WERI-Rb-1 (cell line): Measurements from ENCODE around the gene KIAA0825.

Experiments used
- DNase-seq: peaks from one replicate; pipeline ENCODE4 v3.0.0-alpha.2; 2020
- H3K27ac ChIP-seq: fragments of 250-450 bp; sonication (Bioruptor Pico); 2 replicates; pipeline ENCODE4 v1.5.1; 2020; ENCODE audit warnings: mild to moderate bottlenecking, moderate library complexity
- H3K27me3 ChIP-seq: fragments of 250-450 bp; sonication (Bioruptor Pico); 2 replicates; pipeline ENCODE4 v1.5.1; 2021; ENCODE audit warnings: mild to moderate bottlenecking, low read depth, moderate library complexity; ENCODE audit not compliant: insufficient read depth, severe bottlenecking
- H3K36me3 ChIP-seq: fragments of 250-450 bp; sonication (Bioruptor Pico); 2 replicates; pipeline ENCODE4 v1.5.1; 2020; ENCODE audit warnings: mild to moderate bottlenecking, moderate library complexity
- H3K4me3 ChIP-seq: 2 replicates; pipeline ENCODE4 v1.5.1; 2011; ENCODE audit warnings: low read depth, mild to moderate bottlenecking, control low read depth, low read length
- H3K9me3 ChIP-seq: fragments of 250-450 bp; sonication (Bioruptor Pico); 2 replicates; pipeline ENCODE4 v1.5.1; 2021; ENCODE audit warnings: mild to moderate bottlenecking, moderate library complexity; ENCODE audit not compliant: severe bottlenecking
- TF ChIP-seq, protein P1 (sequence below): IDR thresholded peaks from 2 replicates; pipeline ENCODE4 v1.5.1; 2011; ENCODE audit warnings: low read depth, mild to moderate bottlenecking, control low read depth, inconsistent platforms, low read length

The KIAA0825 gene

DNA sequence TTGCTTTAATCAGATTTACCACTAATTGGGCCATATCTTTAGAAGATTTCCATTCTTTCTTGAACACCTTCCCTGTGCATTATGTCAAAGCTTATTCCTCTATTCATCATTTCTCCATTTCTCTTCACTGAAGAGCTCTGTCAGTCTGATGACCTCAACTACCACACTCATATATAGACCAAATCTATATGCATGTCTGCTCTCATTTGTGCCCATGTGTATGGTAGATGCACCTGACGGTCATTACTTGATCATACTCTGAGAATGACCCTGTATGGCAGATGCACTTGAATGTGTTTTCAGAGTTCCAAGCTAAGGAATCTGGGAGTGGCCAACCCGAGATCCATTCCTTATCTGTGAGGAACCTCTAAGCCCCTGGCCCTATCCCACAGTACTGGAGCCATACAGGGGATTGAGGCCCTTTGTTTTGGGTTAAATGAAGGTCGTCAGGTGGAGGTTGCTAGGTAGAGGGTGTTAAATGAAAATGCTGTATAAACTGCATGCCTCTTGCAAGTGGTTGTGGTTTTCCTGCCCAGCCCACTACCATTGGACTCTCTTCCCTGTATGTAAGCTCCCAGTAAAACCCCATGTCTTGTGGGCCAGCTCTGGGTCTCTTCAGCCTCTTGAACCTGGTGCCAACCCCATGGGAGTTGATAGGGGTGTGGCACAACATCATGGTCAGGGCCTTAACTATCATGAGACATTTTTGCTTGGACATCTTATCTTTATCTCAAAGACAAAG is 229.5 kb downstream of the KIAA0825 start:
- Histone ChIP-seq H3K27ac (no peak overlapping the region), H3K27me3 (no peaks in the 10 kb centered on the region), H3K36me3 (no peaks in the 10 kb centered on the region), H3K9me3 (peaks cover 2% of the 10 kb centered on the region), H3K4me3 (no peak overlapping the region)
- DNase-seq, result no peak
- TF ChIP-seq, protein P1, sequence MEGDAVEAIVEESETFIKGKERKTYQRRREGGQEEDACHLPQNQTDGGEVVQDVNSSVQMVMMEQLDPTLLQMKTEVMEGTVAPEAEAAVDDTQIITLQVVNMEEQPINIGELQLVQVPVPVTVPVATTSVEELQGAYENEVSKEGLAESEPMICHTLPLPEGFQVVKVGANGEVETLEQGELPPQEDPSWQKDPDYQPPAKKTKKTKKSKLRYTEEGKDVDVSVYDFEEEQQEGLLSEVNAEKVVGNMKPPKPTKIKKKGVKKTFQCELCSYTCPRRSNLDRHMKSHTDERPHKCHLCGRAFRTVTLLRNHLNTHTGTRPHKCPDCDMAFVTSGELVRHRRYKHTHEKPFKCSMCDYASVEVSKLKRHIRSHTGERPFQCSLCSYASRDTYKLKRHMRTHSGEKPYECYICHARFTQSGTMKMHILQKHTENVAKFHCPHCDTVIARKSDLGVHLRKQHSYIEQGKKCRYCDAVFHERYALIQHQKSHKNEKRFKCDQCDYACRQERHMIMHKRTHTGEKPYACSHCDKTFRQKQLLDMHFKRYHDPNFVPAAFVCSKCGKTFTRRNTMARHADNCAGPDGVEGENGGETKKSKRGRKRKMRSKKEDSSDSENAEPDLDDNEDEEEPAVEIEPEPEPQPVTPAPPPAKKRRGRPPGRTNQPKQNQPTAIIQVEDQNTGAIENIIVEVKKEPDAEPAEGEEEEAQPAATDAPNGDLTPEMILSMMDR, result no peak

DNA sequence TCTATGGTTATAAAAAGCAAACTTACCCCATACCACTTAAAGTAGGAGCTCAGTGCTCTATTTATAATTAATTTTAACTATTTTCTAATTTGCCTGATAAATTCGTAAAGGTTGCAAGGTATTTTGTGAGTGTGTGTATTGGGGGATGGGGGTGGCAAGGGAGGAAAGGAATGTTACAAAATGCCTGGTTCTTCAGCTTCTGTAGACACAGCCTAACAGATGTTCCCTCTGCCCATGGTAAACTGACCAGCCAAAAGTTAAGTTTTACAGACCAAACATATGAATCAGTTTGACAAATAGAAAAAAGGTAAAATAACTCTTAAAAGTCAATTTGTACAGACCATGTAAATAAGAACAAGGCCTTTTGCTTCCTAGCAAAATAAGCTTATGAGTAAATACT is 232.6 kb downstream of the KIAA0825 start:
- H3K27me3 ChIP-seq, result no peaks in the 10 kb centered on the region
- H3K36me3 ChIP-seq, result no peaks in the 10 kb centered on the region
- no peak for DNase-seq
- TF ChIP-seq, protein P1, result no peak
- no peak overlapping the region for H3K4me3 ChIP-seq
- H3K9me3 ChIP-seq, result peaks cover 2% of the 10 kb centered on the region
- no peak overlapping the region for H3K27ac ChIP-seq

DNA sequence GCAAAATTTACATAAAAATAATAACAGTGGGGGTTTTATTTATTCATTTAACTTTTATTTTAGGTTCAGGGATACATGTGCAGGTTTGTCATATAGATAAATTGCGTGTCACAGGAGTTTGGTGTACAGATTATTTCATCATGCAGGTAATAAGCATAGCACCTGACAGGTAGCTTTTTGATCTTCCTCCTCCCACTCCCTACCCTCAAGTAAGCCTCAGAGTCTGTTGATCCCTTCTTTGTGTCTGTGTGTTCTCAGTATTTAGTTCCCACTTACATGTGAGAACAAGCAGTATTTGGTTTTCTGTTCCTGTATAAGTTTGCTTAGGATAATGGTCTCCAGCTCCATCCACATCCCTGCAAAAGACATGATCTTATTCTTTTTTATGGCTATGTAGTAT is 240.3 kb downstream of the KIAA0825 start:
- no peak for DNase-seq
- no peak overlapping the region for H3K27ac ChIP-seq
- H3K27me3 ChIP-seq, result no peaks in the 10 kb centered on the region
- H3K36me3 ChIP-seq, result no peaks in the 10 kb centered on the region
- H3K9me3 ChIP-seq, result no peaks in the 10 kb centered on the region
- TF ChIP-seq, protein P1, result no peak
- H3K4me3 ChIP-seq, result no peak overlapping the region

DNA sequence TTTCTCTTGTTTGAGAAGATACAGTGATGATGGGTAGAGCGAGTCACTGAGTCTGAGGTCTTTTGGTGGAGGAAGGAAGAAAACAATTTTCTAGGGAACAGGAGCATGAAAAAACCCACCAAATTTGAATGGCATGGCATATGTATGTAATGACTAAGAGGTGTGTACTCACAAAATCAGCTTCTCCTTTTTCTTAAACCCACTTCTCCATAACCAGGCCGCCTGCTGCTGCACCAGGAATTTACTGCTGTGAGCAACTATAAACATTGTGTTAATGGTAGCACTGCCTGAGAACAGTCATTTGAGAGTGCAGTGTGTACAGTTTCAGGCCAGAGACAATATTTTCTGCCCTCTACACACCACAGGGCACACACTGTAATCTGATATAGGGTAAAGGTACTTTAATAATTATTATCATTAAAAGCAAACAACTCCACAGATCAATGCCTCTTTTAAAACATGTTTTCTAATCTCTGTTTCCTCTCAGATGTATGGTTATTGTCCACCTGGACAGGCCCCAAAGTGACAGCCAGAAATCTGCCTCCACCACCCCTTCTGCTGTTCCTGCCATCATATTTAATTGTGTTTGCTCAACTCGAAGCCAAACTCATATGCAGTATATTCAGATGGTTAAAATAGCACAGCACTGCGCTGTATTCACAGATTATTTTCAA is 241.6 kb downstream of the KIAA0825 start:
- no peaks in the 10 kb centered on the region for H3K27me3 ChIP-seq
- no peaks in the 10 kb centered on the region for H3K36me3 ChIP-seq
- no peaks in the 10 kb centered on the region for H3K9me3 ChIP-seq
- DNase-seq, result no peak
- TF ChIP-seq, protein P1, result no peak
- no peak overlapping the region for H3K4me3 ChIP-seq
- no peak overlapping the region for H3K27ac ChIP-seq

DNA sequence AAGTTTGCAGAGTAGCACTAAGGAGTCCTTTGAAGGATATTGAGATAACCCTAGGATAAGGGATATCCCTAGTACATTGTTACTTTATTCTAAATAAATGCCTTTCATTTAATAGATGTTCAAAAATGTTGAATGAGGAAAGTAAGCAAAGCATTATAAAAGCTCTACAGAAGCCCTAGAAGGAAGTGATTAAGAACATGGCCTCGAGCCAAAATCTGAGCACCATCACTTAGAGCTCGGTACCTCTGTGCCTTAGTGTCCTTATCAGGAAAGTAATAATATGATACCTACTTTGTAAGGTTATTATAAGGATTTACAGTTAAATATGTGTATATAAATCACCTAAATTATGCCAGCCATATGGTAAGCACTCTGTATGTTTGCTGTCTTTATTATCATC is 242.6 kb downstream of the KIAA0825 start:
- H3K36me3 ChIP-seq, result no peaks in the 10 kb centered on the region
- DNase-seq, result no peak
- no peaks in the 10 kb centered on the region for H3K9me3 ChIP-seq
- TF ChIP-seq, protein P1, result no peak
- H3K27ac ChIP-seq, result no peak overlapping the region
- no peaks in the 10 kb centered on the region for H3K27me3 ChIP-seq
- no peak overlapping the region for H3K4me3 ChIP-seq

DNA sequence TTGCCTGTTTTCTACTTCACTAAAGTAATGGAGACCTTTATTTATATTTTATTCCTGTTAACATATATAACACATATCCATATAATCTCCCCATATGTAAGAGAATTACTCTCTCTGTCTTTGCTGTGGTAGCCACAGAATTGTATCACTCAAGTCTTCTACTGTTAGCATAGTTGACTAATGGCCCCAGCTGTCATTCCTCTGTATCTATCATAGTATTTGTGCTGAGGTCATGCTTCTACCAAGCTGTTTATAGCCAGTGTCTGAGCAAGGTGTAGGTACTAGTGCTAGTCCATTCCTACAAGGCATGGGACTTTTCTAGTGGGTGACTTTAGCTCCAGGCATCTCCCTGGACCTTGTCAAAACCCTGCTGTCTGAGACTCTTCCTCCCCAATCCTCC is 244.1 kb downstream of the KIAA0825 start:
- no peak overlapping the region for H3K4me3 ChIP-seq
- no peak overlapping the region for H3K27ac ChIP-seq
- TF ChIP-seq, protein P1, result no peak
- H3K27me3 ChIP-seq, result no peaks in the 10 kb centered on the region
- no peak for DNase-seq
- no peaks in the 10 kb centered on the region for H3K9me3 ChIP-seq
- no peaks in the 10 kb centered on the region for H3K36me3 ChIP-seq
